Uterus (tissue), 4 donors: ENCODE measurements around the gene OBSCN. TPM values are rescaled to one million over a fixed set of nuclear protein-coding genes. Genes with fewer than 3 reads are reported as not detected.

Experiments
- DNase-seq, 2 donors: peaks; one replicate each; pipeline ENCODE4 v3.0.0-alpha.2; 2019 to 2020
- H3K27ac ChIP-seq, 2 donors: fragments of 200-600 bp; sonication (generic); 1 replicate in 1 of 2; 2 replicates in 1 of 2; pipeline ENCODE4 v1.5.1; 2016 to 2018
- H3K27me3 ChIP-seq, 2 donors: fragments of 200-600 bp; sonication (generic); one replicate each; pipeline ENCODE4 v1.5.1; 2018 to 2019; ENCODE audit warnings: control low read depth in 1 of 2
- H3K36me3 ChIP-seq, 2 donors: fragments of 200-600 bp; sonication (generic); one replicate each; pipeline ENCODE4 v1.5.1; 2019; ENCODE audit warnings: control low read depth in 1 of 2
- H3K4me1 ChIP-seq, 2 donors: fragments of 200-600 bp; sonication (generic); one replicate each; pipeline ENCODE4 v1.5.1; 2018 to 2019; ENCODE audit warnings: control low read depth in 1 of 2
- H3K4me3 ChIP-seq, 2 donors: fragments of 200-600 bp; sonication (generic); 1 replicate in 1 of 2; 2 replicates in 1 of 2; pipeline ENCODE4 v1.5.1; 2018 to 2019; ENCODE audit warnings: mild to moderate bottlenecking in 1 of 2
- H3K9me3 ChIP-seq, 2 donors: fragments of 200-600 bp; sonication (generic); one replicate each; pipeline ENCODE4 v1.5.1; 2019; ENCODE audit warnings: control low read depth in 1 of 2
- CTCF ChIP-seq, 4 experiments: fragments of 200-600 bp in 2 of 4; fragments of 450-650 bp in 2 of 4; sonication (generic) in 2 of 4; IDR thresholded peaks; one replicate each; pipeline ENCODE4 v1.5.1; 2016 to 2019; ENCODE audit warnings: antibody characterized with exemption in 4 of 4, mild to moderate bottlenecking in 2 of 4, moderate library complexity in 1 of 4
- POLR2A ChIP-seq, 2 donors: fragments of 450-650 bp; IDR thresholded peaks; one replicate each; pipeline ENCODE4 v1.6.1; 2016; ENCODE audit warnings: antibody characterized with exemption in 2 of 2, mild to moderate bottlenecking in 1 of 2, moderate library complexity in 1 of 2
- intact Hi-C: fragments of 100-400 bp; cut with DNase I; formaldehyde crosslinking; loops from one replicate; pipeline ENCODE4 v1.15.1; 2023; ENCODE audit warnings: low total_unique reads
- total RNA-seq, 4 donors: library from RNA; depleted of rRNA in 3 of 4; stranded (reverse); fragments of >200 nt in 3 of 4; gene quantifications; one replicate each; pipeline versions ENCODE4 v1.1.0 to v1.2.4, GENCODE V29; 2014 to 2023
- donor health status: DM: yes; HTN: yes; CAD: no.

Gene OBSCN
- total RNA-seq, 4 donors from 2014 or later, result 5.9 to 53.2 (median 22.4) TPM

- Histone ChIP-seq H3K27ac (no peak overlapping the region), H3K27me3 (no peaks in the 10 kb centered on the region), H3K4me3 (no peak overlapping the region), H3K36me3 (no peaks in the 10 kb centered on the region), H3K9me3 (peaks cover 0 to 7% of the 10 kb centered on the region in 2 donors), H3K4me1 (no peaks in the 10 kb centered on the region)
- TF ChIP-seq CTCF (IDR thresholded peaks at IDR 0.05) (no peak), POLR2A (IDR thresholded peaks at IDR 0.05) (no peak)
- intact Hi-C loops, result no loop called here
- no peak for DNase-seq
Measured at GRCh38 chr1:228256626-228257375, 49.0 kb downstream of the OBSCN start.

- Histone ChIP-seq H3K27ac (no peak overlapping the region), H3K27me3 (no peaks in the 10 kb centered on the region), H3K4me3 (no peak overlapping the region), H3K36me3 (no peaks in the 10 kb centered on the region), H3K9me3 (peaks cover 0 to 7% of the 10 kb centered on the region in 2 donors), H3K4me1 (no peaks in the 10 kb centered on the region)
- no peak for TF ChIP-seq POLR2A (IDR thresholded peaks at IDR 0.05)
- TF ChIP-seq CTCF (IDR thresholded peaks at IDR 0.05), result no peak
- intact Hi-C loops, result no loop called here
- no peak for DNase-seq
Measured at GRCh38 chr1:228258486-228258885, 50.6 kb downstream of the OBSCN start.

- Histone ChIP-seq H3K27ac (no peak overlapping the region), H3K4me1 (no peaks in the 10 kb centered on the region), H3K4me3 (no peak overlapping the region), H3K9me3 (peaks cover 0 to 7% of the 10 kb centered on the region in 2 donors), H3K36me3 (no peaks in the 10 kb centered on the region), H3K27me3 (no peaks in the 10 kb centered on the region)
- DNase-seq, result no peak
- no peak for TF ChIP-seq CTCF (IDR thresholded peaks at IDR 0.05)
- TF ChIP-seq POLR2A (IDR thresholded peaks at IDR 0.05), result no peak
- intact Hi-C loops, result no loop called here
Measured at GRCh38 chr1:228259368-228259894, 51.6 kb downstream of the OBSCN start.

GRCh38 chr1:228259951-228260350 lies 52.1 kb downstream of the OBSCN start:
- H3K27ac ChIP-seq, result no peak overlapping the region
- peaks cover 0 to 7% of the 10 kb centered on the region in 2 donors for H3K9me3 ChIP-seq
- H3K27me3 ChIP-seq, result no peaks in the 10 kb centered on the region
- DNase-seq, result no peak
- no peak overlapping the region for H3K4me3 ChIP-seq
- H3K4me1 ChIP-seq, result no peaks in the 10 kb centered on the region
- no peaks in the 10 kb centered on the region for H3K36me3 ChIP-seq
- intact Hi-C loops, result no loop called here
- TF ChIP-seq POLR2A (IDR thresholded peaks at IDR 0.05) (no peak), CTCF (IDR thresholded peaks at IDR 0.05) (no peak)

GRCh38 chr1:228261706-228262105 lies 53.9 kb downstream of the OBSCN start:
- Histone ChIP-seq H3K36me3 (no peaks in the 10 kb centered on the region), H3K27ac (no peak overlapping the region), H3K4me3 (no peak overlapping the region), H3K4me1 (no peaks in the 10 kb centered on the region), H3K27me3 (no peaks in the 10 kb centered on the region), H3K9me3 (peaks cover 0 to 7% of the 10 kb centered on the region in 2 donors)
- no peak for DNase-seq
- TF ChIP-seq POLR2A (IDR thresholded peaks at IDR 0.05), result no peak
- no peak for TF ChIP-seq CTCF (IDR thresholded peaks at IDR 0.05)
- intact Hi-C loops, result no loop called here
